Right atrium auricular region (tissue), 2 donors: ENCODE results near the gene ZNF423. TPM values are rescaled to one million over a fixed set of nuclear protein-coding genes. Genes with fewer than 3 reads are reported as not detected.

Experiments
- DNase-seq: peaks from one replicate; pipeline ENCODE4 v3.0.0-alpha.2; 2019; ENCODE audit warnings: low spot score
- H3K27ac ChIP-seq, 2 donors: fragments of 200-600 bp; sonication (generic); 1 replicate in 1 of 2; 2 replicates in 1 of 2; pipeline ENCODE4 v1.5.1; 2016 to 2019
- H3K27me3 ChIP-seq, 2 donors: fragments of 200-600 bp; sonication (generic); one replicate each; pipeline versions ENCODE4 v1.5.1 to v1.6.0; 2017 to 2019
- H3K36me3 ChIP-seq: fragments of 200-600 bp; sonication (generic); one replicate; pipeline ENCODE4 v1.5.1; 2016
- H3K4me1 ChIP-seq, 2 donors: fragments of 200-600 bp; sonication (generic); one replicate each; pipeline versions ENCODE4 v1.5.1 to v1.6.0; 2017 to 2019
- H3K4me3 ChIP-seq, 2 donors: fragments of 200-600 bp; sonication (generic); 1 replicate in 1 of 2; 2 replicates in 1 of 2; pipeline ENCODE4 v1.5.1; 2017 to 2019; ENCODE audit warnings: mild to moderate bottlenecking in 1 of 2, moderate library complexity in 1 of 2
- H3K9me3 ChIP-seq, 2 donors: fragments of 200-600 bp; sonication (generic); one replicate each; pipeline ENCODE4 v1.5.1; 2019
- total RNA-seq, 2 donors: library from RNA; depleted of rRNA; stranded (reverse); fragments of >200 nt; gene quantifications; one replicate each; pipeline ENCODE4 v1.1.0, GENCODE V29; 2016
- TF ChIP-seq, protein P1 (sequence below), 2 donors: fragments of 200-600 bp; sonication (generic); IDR thresholded peaks; one replicate each; pipeline ENCODE4 v1.5.1; 2019; ENCODE audit warnings: antibody characterized with exemption in 2 of 2

Gene ZNF423
- total RNA-seq, 2 donors from 2014 or later, result 8.5 to 10.7 TPM

DNA sequence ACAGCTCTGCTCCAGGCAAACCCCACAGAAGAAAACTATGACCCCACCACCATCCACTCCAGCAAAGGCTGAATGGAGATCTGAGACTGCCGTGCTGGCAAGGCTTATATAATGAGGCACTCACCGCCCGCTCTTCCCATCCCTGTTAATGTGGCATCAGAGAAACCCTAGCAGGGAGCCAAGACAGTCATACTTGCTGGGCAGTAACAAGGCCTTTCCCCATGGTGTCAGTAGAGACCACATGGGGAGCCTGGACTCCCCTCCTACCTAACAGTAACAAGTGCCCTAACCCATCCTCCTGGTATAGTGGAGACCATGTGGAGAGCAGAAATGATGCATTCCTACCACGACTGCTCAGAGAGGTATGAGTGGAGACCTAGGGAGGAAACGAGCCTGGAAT, 247.1 kb downstream of the ZNF423 start:
- no peaks in the 10 kb centered on the region for H3K4me1 ChIP-seq
- DNase-seq, result peak; percentile 66

DNA sequence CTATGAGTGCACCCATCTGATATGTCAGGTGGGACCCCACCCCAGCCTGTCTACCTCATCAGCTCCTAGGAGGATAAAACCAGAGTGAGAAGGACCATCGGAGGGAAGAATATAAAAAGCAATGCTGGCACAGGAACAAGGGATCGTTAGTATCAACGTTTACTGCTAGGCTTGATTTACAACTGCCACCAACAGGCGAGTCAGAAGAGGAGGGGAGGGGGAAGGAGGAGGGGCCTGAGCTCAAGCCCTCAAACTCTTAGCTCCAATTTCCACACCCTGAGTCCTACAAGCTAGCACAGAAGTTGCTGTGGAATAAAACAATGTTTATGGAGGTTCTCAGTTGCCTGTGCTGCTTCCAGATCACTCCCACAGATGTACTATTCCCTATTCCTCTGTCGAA, 247.8 kb downstream of the ZNF423 start:
- no peaks in the 10 kb centered on the region for H3K27me3 ChIP-seq
- no peaks in the 10 kb centered on the region for H3K4me1 ChIP-seq
- H3K27ac ChIP-seq, result no peak overlapping the region
- no peak overlapping the region for H3K4me3 ChIP-seq
- no peaks in the 10 kb centered on the region for H3K36me3 ChIP-seq
- DNase-seq, result peak; percentile 43
- H3K9me3 ChIP-seq, result no peaks in the 10 kb centered on the region
- TF ChIP-seq, protein P1, sequence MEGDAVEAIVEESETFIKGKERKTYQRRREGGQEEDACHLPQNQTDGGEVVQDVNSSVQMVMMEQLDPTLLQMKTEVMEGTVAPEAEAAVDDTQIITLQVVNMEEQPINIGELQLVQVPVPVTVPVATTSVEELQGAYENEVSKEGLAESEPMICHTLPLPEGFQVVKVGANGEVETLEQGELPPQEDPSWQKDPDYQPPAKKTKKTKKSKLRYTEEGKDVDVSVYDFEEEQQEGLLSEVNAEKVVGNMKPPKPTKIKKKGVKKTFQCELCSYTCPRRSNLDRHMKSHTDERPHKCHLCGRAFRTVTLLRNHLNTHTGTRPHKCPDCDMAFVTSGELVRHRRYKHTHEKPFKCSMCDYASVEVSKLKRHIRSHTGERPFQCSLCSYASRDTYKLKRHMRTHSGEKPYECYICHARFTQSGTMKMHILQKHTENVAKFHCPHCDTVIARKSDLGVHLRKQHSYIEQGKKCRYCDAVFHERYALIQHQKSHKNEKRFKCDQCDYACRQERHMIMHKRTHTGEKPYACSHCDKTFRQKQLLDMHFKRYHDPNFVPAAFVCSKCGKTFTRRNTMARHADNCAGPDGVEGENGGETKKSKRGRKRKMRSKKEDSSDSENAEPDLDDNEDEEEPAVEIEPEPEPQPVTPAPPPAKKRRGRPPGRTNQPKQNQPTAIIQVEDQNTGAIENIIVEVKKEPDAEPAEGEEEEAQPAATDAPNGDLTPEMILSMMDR (IDR thresholded peaks at IDR 0.05), result no peak

More for the DNA sequence above, 247.1 kb downstream of the ZNF423 start:
- Histone ChIP-seq H3K4me3 (no peak overlapping the region), H3K27me3 (no peaks in the 10 kb centered on the region), H3K9me3 (no peaks in the 10 kb centered on the region), H3K36me3 (no peaks in the 10 kb centered on the region), H3K27ac (no peak overlapping the region)
- TF ChIP-seq, protein P1 (IDR thresholded peaks at IDR 0.05), result peak in 1 of 2 donors; percentile 66

DNA sequence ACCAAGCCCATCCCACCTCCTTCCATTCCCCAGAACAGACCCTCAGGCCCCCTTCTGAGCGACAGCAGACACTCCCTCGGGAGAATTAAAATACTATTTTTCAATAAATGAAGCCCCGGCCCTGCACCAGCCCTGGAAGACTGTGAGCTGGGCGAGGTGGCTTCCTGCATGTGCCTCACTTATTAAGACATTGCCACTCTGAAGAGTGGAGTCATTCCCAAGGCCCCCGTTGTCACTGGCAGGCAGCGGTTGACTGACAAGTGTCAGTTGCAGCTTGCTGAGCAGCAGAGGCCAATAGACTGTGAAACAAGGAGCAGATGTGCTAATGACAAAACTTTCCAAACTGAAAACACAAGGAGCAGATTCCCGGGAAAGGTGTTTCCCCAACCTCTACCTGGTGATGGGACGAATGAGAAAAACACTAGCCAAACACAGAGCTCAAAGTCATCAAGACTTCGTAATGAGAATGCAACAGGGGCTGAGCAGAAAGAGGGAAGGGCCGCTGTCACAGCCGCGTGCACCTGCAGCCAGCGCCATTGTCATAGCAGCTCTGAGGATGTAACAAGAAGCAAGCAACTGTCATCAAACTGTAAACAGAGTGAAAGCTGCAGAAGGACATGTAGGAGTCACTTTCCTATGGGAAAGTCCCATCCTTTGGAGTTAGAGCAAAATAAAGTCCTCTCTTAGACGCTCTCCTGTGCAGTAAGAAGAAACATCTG, 250.2 kb downstream of the ZNF423 start:
- Histone ChIP-seq H3K27ac (no peak overlapping the region), H3K4me3 (no peak overlapping the region), H3K4me1 (no peaks in the 10 kb centered on the region), H3K9me3 (no peaks in the 10 kb centered on the region), H3K36me3 (no peaks in the 10 kb centered on the region), H3K27me3 (no peaks in the 10 kb centered on the region)
- TF ChIP-seq, protein P1 (IDR thresholded peaks at IDR 0.05), result no peak
- DNase-seq, result peak; percentile 26

DNA sequence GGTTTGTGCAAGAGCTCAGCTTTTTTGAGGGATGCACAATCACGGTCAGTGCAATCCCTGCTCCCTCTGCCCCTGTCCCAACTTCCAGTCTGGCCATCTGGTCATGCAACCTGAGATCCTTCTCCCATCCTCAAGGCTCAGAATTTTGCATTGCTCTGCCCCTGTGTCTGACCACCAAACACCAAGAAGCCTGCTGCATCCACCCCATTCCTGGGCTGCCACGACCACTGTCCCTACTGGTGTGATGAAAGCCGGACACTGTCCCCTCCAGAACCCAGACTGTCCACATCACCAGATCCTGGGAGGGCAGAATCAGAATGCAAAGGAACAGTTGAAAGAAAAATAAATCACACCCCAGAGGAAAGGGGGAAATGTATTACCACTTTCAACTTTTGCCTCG, 251.3 kb downstream of the ZNF423 start:
- DNase-seq, result peak; percentile 44
- no peaks in the 10 kb centered on the region for H3K36me3 ChIP-seq
- no peaks in the 10 kb centered on the region for H3K4me1 ChIP-seq
- H3K27ac ChIP-seq, result no peak overlapping the region
- no peaks in the 10 kb centered on the region for H3K27me3 ChIP-seq
- H3K4me3 ChIP-seq, result no peak overlapping the region
- no peaks in the 10 kb centered on the region for H3K9me3 ChIP-seq
- TF ChIP-seq, protein P1 (IDR thresholded peaks at IDR 0.05), result no peak

DNA sequence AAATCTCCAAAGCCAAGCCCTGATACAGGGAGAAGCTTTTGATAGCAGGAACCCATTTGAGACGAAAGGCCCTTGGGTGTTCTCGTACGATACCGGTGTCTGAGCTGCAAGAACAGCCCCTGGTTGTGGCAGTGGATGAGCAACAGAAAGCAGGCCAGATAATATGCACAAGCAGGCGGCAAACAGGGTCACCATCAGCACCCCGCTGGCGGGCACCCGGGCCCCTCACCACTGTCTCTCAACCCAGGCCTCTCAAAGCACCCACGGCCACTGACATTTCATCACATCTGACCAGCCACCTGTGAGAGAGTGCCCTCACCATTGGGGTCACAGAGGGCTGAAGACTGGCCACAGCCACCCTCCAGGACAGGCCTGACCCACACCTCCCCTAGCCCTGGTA, 252.0 kb downstream of the ZNF423 start:
- Histone ChIP-seq H3K9me3 (no peaks in the 10 kb centered on the region), H3K4me1 (no peaks in the 10 kb centered on the region), H3K27me3 (no peaks in the 10 kb centered on the region), H3K27ac (no peak overlapping the region), H3K4me3 (no peak overlapping the region), H3K36me3 (no peaks in the 10 kb centered on the region)
- TF ChIP-seq, protein P1 (IDR thresholded peaks at IDR 0.05), result no peak
- DNase-seq, result peak; percentile 54

DNA sequence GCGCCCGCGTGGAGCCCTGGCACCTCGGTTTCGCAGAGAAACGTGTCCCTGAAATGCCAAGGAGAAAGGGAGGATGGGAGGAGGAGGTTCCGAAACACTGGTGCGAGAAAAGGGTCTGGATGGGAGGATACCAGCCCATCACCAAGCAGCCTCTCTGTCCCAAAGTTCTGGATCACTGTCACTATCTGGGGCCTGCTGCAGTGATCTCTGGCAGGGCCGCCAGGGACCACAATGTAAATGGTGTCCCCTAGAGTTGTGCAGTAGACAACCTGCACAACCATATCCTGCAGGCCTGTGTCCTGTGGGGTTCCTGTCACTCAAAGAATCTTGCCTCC, 253.0 kb downstream of the ZNF423 start:
- H3K4me3 ChIP-seq, result no peak overlapping the region

More for the DNA sequence above, 253.0 kb downstream of the ZNF423 start:
- Histone ChIP-seq H3K27me3 (no peaks in the 10 kb centered on the region), H3K9me3 (no peaks in the 10 kb centered on the region), H3K27ac (no peak overlapping the region), H3K36me3 (no peaks in the 10 kb centered on the region), H3K4me1 (no peaks in the 10 kb centered on the region)
- TF ChIP-seq, protein P1 (IDR thresholded peaks at IDR 0.05), result no peak
- peak; percentile 47 for DNase-seq
